Lower lobe of right lung (tissue), 2 donors: Measurements from ENCODE around the gene AKAP1. TPM values are rescaled to one million over a fixed set of nuclear protein-coding genes. Genes with fewer than 3 reads are reported as not detected.
"Not testable (repeated sequence)": the region's sequence is repeated elsewhere in the genome, so short reads cannot be mapped to it uniquely, and the experiment has no call there.

Source experiments
- ATAC-seq, 2 donors: fragments of 200-7000 bp; cut with Tn5 transposase; one replicate each; pipeline ENCODE4 v1.9.1; 2020 to 2022; ENCODE audit warnings: mild to moderate bottlenecking in 2 of 2, moderate library complexity in 2 of 2
- DNase-seq: peaks from one replicate; pipeline ENCODE4 v3.0.0-alpha.2; 2020
- H3K27ac ChIP-seq: fragments of 200-600 bp; one replicate; pipeline ENCODE4 v1.8.0; 2022
- H3K27me3 ChIP-seq: fragments of 200-600 bp; one replicate; pipeline ENCODE4 v1.8.0; 2022; ENCODE audit warnings: low read depth
- H3K36me3 ChIP-seq: fragments of 200-600 bp; one replicate; pipeline ENCODE4 v1.8.0; 2022; ENCODE audit warnings: mild to moderate bottlenecking
- H3K4me1 ChIP-seq: fragments of 200-600 bp; one replicate; pipeline ENCODE4 v1.8.0; 2022
- H3K4me3 ChIP-seq: fragments of 200-600 bp; one replicate; pipeline ENCODE4 v1.8.0; 2022; ENCODE audit warnings: mild to moderate bottlenecking
- H3K9me3 ChIP-seq: fragments of 200-600 bp; one replicate; pipeline ENCODE4 v1.8.0; 2022
- CTCF ChIP-seq: fragments of 200-600 bp; IDR thresholded peaks from one replicate; pipeline ENCODE4 v1.8.0; 2022; ENCODE audit warnings: antibody characterized with exemption, mild to moderate bottlenecking
- intact Hi-C: fragments of 100-400 bp; cut with DNase I; formaldehyde crosslinking; loops from one replicate; pipeline ENCODE4 v1.11.0; 2022
- total RNA-seq: library from RNA; stranded (reverse); fragmentation: NEBNext Ultra II Directional; extraction: Animal tissue kit (Norgen Biotek cat#: 25700); gene quantifications from one replicate; pipeline ENCODE4 v1.2.1, GENCODE V29; 2021
- donor health status: DM: no; HTN: yes; CAD: no; lungs with severe emphysema.

AKAP1 gene
- total RNA-seq, 1 donor from 2014 or later, result 54.5 TPM

- peaks cover 32% of the 10 kb centered on the region for H3K4me1 ChIP-seq
- intact Hi-C loops, result no loop called here
- H3K27ac ChIP-seq, result no peak overlapping the region
- no peak for DNase-seq
- no peaks in the 10 kb centered on the region for H3K27me3 ChIP-seq
- no peak for TF ChIP-seq CTCF
- no peaks in the 10 kb centered on the region for H3K36me3 ChIP-seq
- ATAC-seq, result peak in 1 of 2 donors; percentile 29
- no peak overlapping the region for H3K4me3 ChIP-seq
- no peaks in the 10 kb centered on the region for H3K9me3 ChIP-seq
These were observed 14.1 kb downstream of the AKAP1 start for GRCh38 chr17:57099165-57099564.

GRCh38 chr17:57102122-57102521 lies 17.1 kb downstream of the AKAP1 start:
- H3K4me3 ChIP-seq, result no peak overlapping the region
- TF ChIP-seq CTCF, result no peak
- H3K9me3 ChIP-seq, result no peaks in the 10 kb centered on the region
- H3K27ac ChIP-seq, result no peak overlapping the region
- peaks cover 13% of the 10 kb centered on the region for H3K36me3 ChIP-seq
- ATAC-seq, result no peak
- no peak for DNase-seq
- intact Hi-C loops, result no loop called here
- no peaks in the 10 kb centered on the region for H3K27me3 ChIP-seq
- peaks cover 30% of the 10 kb centered on the region for H3K4me1 ChIP-seq

- DNase-seq, H3K27ac ChIP-seq, H3K4me3 ChIP-seq, intact Hi-C loops, ATAC-seq, H3K27me3 ChIP-seq, H3K9me3 ChIP-seq: not testable (repeated sequence)
- Histone ChIP-seq H3K36me3 (peaks cover 13% of the 10 kb centered on the region), H3K4me1 (peaks cover 28% of the 10 kb centered on the region)
These were observed 17.6 kb downstream of the AKAP1 start for GRCh38 chr17:57102660-57103059.

- Histone ChIP-seq H3K27ac (no peak overlapping the region), H3K36me3 (peaks cover 13% of the 10 kb centered on the region), H3K9me3 (no peaks in the 10 kb centered on the region), H3K4me3 (no peak overlapping the region), H3K4me1 (peaks cover 26% of the 10 kb centered on the region), H3K27me3 (no peaks in the 10 kb centered on the region)
- DNase-seq, result no peak
- intact Hi-C loops, result no loop called here
- TF ChIP-seq CTCF, result no peak
- ATAC-seq, result no peak
These were observed 19.6 kb downstream of the AKAP1 start for GRCh38 chr17:57104461-57105175.

- Histone ChIP-seq H3K27me3 (no peaks in the 10 kb centered on the region), H3K27ac (no peak overlapping the region), H3K36me3 (peaks cover 21% of the 10 kb centered on the region), H3K9me3 (no peaks in the 10 kb centered on the region), H3K4me3 (no peak overlapping the region), H3K4me1 (peaks cover 36% of the 10 kb centered on the region)
- intact Hi-C loops, result no loop called here
- TF ChIP-seq CTCF, result no peak
- ATAC-seq (no peak), DNase-seq (no peak)
These were observed 20.5 kb downstream of the AKAP1 start for GRCh38 chr17:57105591-57105990.

GRCh38 chr17:57106107-57106835 lies 21.2 kb downstream of the AKAP1 start:
- TF ChIP-seq CTCF, result peak; percentile 13
- H3K4me1 ChIP-seq, result peaks cover 39% of the 10 kb centered on the region
- no peaks in the 10 kb centered on the region for H3K27me3 ChIP-seq
- H3K27ac ChIP-seq, result peak overlapping the region; percentile 56
- ATAC-seq (no peak), DNase-seq (no peak)
- H3K4me3 ChIP-seq, result no peak overlapping the region
- intact Hi-C loops, result no loop called here
- H3K36me3 ChIP-seq, result peaks cover 27% of the 10 kb centered on the region
- H3K9me3 ChIP-seq, result no peaks in the 10 kb centered on the region
